ENCODE results near the gene DIDO1. TPM values are rescaled to one million over a fixed set of nuclear protein-coding genes. Genes with fewer than 3 reads are reported as not detected.

DIDO1 gene
- total and polyA plus RNA-seq, 5 donors: 23.3 to 42.5 (median 39.0) TPM

DNA sequence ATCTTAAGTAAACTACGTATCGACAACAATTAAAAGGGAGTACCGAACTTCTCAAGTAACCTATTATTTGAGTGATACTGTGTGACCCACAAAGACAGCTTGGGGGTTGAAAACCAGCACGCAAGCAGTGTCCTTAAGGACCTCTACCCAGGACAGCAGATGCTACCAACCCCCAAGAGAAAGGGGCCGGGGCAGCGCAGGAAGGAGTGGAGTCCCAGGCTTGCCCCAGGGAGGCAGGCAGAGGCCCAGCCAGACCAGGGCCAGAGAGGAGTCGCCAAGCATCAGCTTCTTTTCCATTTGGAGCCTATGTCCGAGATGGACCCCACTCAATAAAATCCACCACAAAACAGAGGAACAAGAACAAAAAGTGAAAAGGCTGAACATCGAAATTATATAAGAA lies 11.9 kb downstream of the DIDO1 start:
- ATAC-seq (peak; percentile 20 to 34), DNase-seq (no peak)
- Histone ChIP-seq H3K4me1 (ENCODE audit: control insufficient read depth, insufficient read depth, low read length) (peaks cover 19% of the 10 kb centered on the region), H3K4me3 (ENCODE audit: low read length) (no peak overlapping the region), H3K27ac (ENCODE audit: low read length) (peak overlapping the region; percentile 12), H3K9me3 (ENCODE audit: control insufficient read depth, low read length) (no peaks in the 10 kb centered on the region), H3K27me3 (ENCODE audit: control insufficient read depth, insufficient read depth) (no peaks in the 10 kb centered on the region)
- WGBS: 57% methylated on average over 9 of the region's 9 CpGs
- intact Hi-C loops (cut with DNase I): no loop called here

DNA sequence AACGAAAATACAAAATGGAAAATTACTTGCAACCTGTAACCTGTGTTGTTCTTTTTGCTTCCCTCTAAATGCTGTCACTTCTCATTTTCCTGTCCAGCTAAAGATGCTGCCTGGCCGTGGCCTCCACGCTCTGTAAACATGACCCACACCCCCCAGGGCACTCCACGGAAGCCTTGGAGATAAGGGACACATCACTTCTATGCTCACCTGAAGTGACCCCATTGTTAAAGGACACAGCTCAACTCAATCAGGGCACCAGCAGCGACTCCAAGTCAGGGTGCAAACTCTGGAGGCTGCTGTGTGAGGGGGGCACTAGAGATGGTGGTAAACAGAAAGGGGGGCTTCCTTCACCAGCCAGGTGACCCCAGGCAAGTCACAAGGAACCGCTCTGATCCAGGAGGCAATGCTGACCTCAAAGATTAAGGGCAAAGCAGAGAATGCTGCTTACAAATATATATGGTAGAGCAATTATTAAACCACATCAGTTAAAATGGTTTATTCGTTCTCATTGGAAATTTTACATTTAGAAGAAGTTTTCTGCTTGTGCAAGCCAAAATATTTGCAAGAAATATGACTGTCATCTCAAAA lies 13.2 kb downstream of the DIDO1 start:
- H3K4me3 ChIP-seq (ENCODE audit: low read length): no peak overlapping the region
- intact Hi-C loops (cut with DNase I): no loop called here
- no peaks in the 10 kb centered on the region for H3K27me3 ChIP-seq (ENCODE audit: control insufficient read depth, insufficient read depth)
- no peaks in the 10 kb centered on the region for H3K9me3 ChIP-seq (ENCODE audit: control insufficient read depth, low read length)
- H3K27ac ChIP-seq (ENCODE audit: low read length): no peak overlapping the region
- ATAC-seq (no peak), DNase-seq (no peak)
- 64% methylated on average over 7 of the region's 7 CpGs for WGBS
- peaks cover 17% of the 10 kb centered on the region for H3K4me1 ChIP-seq (ENCODE audit: control insufficient read depth, insufficient read depth, low read length)

DNA sequence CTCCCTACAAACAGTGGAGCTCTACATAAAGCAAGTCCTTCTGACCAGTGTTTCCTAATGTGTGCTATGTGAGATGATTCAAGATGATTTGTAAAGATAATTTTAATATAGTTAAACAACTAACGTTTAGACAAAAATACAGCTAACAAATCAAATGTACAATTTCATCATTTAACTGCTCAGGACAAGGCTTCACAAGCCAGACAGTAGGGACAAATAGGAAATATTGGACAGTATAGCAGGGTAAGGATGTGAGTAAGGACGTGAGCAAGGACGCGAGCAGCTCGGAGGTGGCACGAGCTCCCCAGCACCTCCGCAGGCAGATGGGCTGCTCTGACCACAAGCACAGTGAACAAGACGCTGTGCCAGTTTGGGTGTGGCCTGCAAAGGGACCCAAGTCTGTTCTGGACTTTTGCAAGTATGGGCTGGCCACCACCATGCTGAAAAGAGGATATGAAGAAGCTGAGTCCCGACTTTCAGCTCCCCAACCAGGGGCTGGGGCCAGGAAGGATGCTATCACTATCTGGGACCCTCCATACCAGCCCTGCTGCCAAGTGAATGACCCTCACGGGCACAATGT lies 14.5 kb downstream of the DIDO1 start:
- Histone ChIP-seq H3K9me3 (ENCODE audit: control insufficient read depth, low read length) (no peaks in the 10 kb centered on the region), H3K4me1 (ENCODE audit: control insufficient read depth, insufficient read depth, low read length) (peaks cover 9% of the 10 kb centered on the region), H3K27me3 (ENCODE audit: control insufficient read depth, insufficient read depth) (no peaks in the 10 kb centered on the region), H3K4me3 (ENCODE audit: low read length) (no peak overlapping the region), H3K27ac (ENCODE audit: low read length) (no peak overlapping the region)
- intact Hi-C loops (cut with DNase I): no loop called here
- WGBS: 79% methylated on average over 10 of the region's 10 CpGs
- DNase-seq: no peak
- no peak for ATAC-seq

DNA sequence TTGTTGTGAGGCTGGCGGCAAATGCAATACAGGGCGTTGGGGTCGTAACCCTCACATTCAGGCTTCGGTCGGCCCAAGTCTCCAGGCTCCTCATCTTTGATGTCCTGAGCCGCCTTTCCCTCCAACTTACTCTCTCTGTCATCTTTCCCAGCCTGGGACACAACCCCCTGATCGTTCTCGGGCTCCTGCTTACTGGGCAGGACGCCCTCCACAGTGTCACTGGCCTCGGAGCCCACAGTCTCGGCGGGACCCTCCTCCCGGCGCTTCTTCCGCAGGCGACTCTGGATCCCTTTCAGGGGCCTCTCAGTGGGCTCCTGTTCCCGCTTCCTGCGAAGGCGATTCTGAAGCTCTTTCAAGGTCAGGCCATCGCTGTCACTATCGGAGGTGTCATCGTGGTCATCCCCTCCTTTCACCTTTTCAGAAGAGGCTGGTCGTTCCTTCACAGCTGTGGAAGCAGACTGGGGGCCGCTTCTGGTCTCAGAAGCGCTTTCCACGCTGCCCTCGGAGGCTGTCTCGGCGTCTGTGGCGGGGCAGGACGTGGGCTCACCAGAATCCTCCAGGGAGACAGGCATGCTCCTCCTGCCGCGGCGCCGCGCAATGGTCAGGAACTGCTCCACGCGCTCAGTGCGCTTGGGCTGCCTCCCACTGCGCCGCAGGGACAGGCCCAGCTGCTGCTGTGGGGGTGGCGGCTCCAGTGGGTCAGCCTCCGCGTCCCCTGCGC lies 15.4 kb downstream of the DIDO1 start:
- Histone ChIP-seq H3K4me3 (ENCODE audit: low read length) (no peak overlapping the region), H3K4me1 (ENCODE audit: control insufficient read depth, insufficient read depth, low read length) (peaks cover 9% of the 10 kb centered on the region), H3K9me3 (ENCODE audit: control insufficient read depth, low read length) (no peaks in the 10 kb centered on the region), H3K27ac (ENCODE audit: low read length) (no peak overlapping the region), H3K27me3 (ENCODE audit: control insufficient read depth, insufficient read depth) (no peaks in the 10 kb centered on the region)
- WGBS: 91% methylated on average over 45 of the region's 45 CpGs
- ATAC-seq (no peak), DNase-seq (no peak)
- intact Hi-C loops (cut with DNase I): no loop called here

- DNase-seq (no peak), ATAC-seq (no peak)
- intact Hi-C loops (cut with DNase I): no loop called here
- Histone ChIP-seq H3K27ac (ENCODE audit: low read length) (no peak overlapping the region), H3K4me1 (ENCODE audit: control insufficient read depth, insufficient read depth, low read length) (peaks cover 9% of the 10 kb centered on the region), H3K27me3 (ENCODE audit: control insufficient read depth, insufficient read depth) (no peaks in the 10 kb centered on the region), H3K4me3 (ENCODE audit: low read length) (no peak overlapping the region), H3K9me3 (ENCODE audit: control insufficient read depth, low read length) (no peaks in the 10 kb centered on the region)
- WGBS: 87% methylated on average over 11 of the region's 11 CpGs
Measured at GRCh38 chr20:62910217-62910766, 16.0 kb downstream of the DIDO1 start.

DNA sequence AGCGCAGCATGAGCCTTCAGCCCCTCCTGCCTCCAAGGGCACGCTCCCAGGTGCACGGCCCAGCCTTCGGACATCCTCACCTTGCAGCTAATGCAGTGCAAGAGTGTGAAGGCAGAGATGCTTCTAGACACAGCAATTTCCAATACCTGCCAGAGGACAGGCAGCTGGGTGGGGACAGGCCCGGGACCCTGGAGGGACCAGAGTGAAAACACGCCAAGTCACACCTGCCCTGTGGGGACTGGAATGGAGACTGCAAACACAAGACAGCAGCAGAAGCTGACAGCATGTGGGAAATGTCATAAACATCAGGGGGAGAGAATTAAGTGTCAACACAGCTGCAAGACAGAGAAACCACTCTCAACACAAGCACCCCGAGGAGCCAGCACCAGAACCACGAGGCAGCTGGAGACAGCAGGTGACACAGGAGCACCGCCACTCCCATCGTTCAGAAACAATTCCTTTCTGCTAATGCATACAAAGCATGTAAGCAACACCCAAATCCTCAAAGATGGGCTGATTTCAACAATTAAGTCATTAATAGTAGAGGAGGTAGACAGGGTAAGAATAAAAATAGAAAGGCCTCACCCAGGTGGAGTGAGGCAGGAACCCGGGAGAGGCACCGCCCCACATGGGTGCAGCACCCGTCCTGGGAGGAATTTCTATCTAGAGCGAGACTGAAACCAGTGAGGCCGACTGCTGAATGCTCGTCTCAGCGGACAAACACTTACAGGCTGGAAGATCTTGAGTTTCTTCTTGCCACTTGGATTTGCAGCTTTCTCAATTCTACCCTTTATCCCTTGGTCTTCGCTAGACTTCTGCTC lies 17.1 kb downstream of the DIDO1 start:
- intact Hi-C loops (cut with DNase I): no loop called here
- no peak for DNase-seq

DNA sequence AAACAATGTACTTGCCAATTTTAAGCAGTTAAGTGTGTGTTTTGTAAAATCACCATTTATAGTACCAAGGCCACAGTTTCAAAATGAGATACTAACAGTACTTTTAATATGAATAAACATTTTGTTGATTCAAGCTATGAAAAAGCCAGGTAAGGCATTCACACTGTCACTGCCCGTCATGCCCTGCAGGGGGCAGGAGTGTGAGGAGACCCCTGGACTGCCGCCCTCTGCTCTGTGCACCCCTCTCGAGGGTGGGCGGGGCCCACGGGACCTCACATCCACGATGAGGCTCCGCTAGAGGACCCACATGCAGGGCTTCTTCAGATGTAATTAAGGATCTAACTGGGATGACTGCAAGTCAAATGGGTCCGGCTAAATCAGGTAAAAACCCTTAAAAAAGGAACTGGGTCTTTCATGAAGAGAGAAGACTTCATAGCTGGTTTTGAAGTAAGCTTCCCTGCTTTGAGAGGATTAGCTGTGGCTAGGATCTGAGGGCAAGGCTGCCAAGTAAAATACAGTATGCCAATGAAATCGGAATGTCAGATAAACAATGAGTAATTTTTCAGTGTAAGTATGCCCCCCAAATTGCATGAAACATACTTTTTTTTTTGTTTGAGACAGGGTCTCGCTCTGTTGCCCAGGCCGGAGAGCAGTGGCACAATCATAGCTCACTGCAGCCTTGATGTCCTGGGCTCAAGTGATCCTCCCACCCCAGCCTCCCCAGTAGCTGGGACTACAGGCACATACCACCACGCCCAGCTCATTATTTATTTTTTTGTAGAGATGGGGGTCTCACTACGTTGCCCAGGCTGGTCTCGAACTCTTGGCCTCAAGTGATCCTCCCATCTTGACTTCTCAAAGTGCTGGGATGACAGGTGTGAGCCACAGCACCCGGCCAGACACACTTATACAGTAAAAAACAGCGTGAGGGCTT lies 18.7 kb downstream of the DIDO1 start:
- H3K4me1 ChIP-seq (ENCODE audit: control insufficient read depth, insufficient read depth, low read length): no peaks in the 10 kb centered on the region
- no peak overlapping the region for H3K27ac ChIP-seq (ENCODE audit: low read length)
- H3K9me3 ChIP-seq (ENCODE audit: control insufficient read depth, low read length): no peaks in the 10 kb centered on the region
- 71% methylated on average over 16 of the region's 16 CpGs for WGBS
- H3K27me3 ChIP-seq (ENCODE audit: control insufficient read depth, insufficient read depth): no peaks in the 10 kb centered on the region
- no peak for DNase-seq
- ATAC-seq: no peak
- H3K4me3 ChIP-seq (ENCODE audit: low read length): no peak overlapping the region
- intact Hi-C loops (cut with DNase I): no loop called here

More for the DNA sequence above, 17.1 kb downstream of the DIDO1 start:
- H3K27ac ChIP-seq (ENCODE audit: low read length): no peak overlapping the region
- no peak overlapping the region for H3K4me3 ChIP-seq (ENCODE audit: low read length)
- no peak for ATAC-seq
- H3K4me1 ChIP-seq (ENCODE audit: control insufficient read depth, insufficient read depth, low read length): peaks cover 1% of the 10 kb centered on the region
- no peaks in the 10 kb centered on the region for H3K9me3 ChIP-seq (ENCODE audit: control insufficient read depth, low read length)
- WGBS: 87% methylated on average over 18 of the region's 18 CpGs
- no peaks in the 10 kb centered on the region for H3K27me3 ChIP-seq (ENCODE audit: control insufficient read depth, insufficient read depth)

- Histone ChIP-seq H3K9me3 (ENCODE audit: control insufficient read depth, low read length) (no peaks in the 10 kb centered on the region), H3K4me3 (ENCODE audit: low read length) (no peak overlapping the region), H3K4me1 (ENCODE audit: control insufficient read depth, insufficient read depth, low read length) (no peaks in the 10 kb centered on the region), H3K27me3 (ENCODE audit: control insufficient read depth, insufficient read depth) (no peaks in the 10 kb centered on the region), H3K27ac (ENCODE audit: low read length) (no peak overlapping the region)
- DNase-seq (no peak), ATAC-seq (no peak)
- intact Hi-C loops (cut with DNase I): no loop called here
- 92% methylated on average over 30 of the region's 31 CpGs for WGBS
Measured at GRCh38 chr20:62906647-62907375, 19.5 kb downstream of the DIDO1 start.

- ATAC-seq (peak in 1 of 2 donors; percentile 29), DNase-seq (peak in 1 of 3 donors; percentile 63)
- intact Hi-C loops (cut with DNase I): no loop called here
- H3K4me1 ChIP-seq (ENCODE audit: control insufficient read depth, insufficient read depth, low read length): no peaks in the 10 kb centered on the region
- H3K27me3 ChIP-seq (ENCODE audit: control insufficient read depth, insufficient read depth): no peaks in the 10 kb centered on the region
- WGBS: 79% methylated on average over 16 of the region's 16 CpGs
- H3K27ac ChIP-seq (ENCODE audit: low read length): no peak overlapping the region
- H3K9me3 ChIP-seq (ENCODE audit: control insufficient read depth, low read length): no peaks in the 10 kb centered on the region
- no peak overlapping the region for H3K4me3 ChIP-seq (ENCODE audit: low read length)
Measured at GRCh38 chr20:62906209-62906608, 20.1 kb downstream of the DIDO1 start.

Measured in right cardiac atrium (tissue), 5 donors.